ENCODE measurements around the gene CITED4. TPM values are rescaled to one million over a fixed set of nuclear protein-coding genes. Genes with fewer than 3 reads are reported as not detected.

CITED4 gene
- polyA plus RNA-seq, 1 donor (not counting 4 experiments of a cell fraction or from before 2014, with no cell fraction given), result 11.2 TPM

DNA sequence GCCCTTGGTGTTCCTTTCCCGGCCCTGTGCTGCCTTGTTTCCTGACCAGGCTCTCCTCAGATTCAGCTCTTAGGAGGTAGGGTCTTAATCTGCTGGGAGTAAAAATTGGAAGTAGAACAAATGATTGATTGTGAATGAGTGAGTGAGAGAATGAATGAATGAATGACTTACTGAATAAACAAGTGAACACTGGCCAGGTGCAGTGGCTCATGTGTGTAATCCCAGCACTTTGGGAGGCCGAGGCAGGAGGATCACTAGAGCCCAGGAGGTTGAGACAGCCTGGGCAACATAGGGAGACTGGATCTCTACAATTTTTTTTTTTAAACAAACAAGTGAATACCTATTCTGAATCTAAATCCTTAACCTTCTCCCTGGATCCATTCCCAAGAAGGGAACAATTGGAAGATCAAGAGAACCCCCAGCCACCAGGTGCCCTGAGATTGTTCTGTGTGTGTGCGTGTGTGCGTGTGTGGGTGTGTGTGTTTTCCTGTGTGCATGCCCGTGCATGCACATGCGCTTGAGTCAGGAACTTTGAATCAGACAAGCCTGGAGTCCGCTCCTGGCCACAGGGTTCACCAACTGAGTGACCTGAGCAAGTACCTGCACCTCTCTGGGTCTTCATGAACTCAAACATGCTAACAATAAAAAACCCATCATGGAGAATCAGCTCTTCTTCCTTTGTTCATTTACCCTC is 24.3 kb upstream of the CITED4 start:
- H3K4me2 ChIP-seq (ENCODE audit: control insufficient read depth, extremely low read depth, insufficient read depth, low read depth, low read length), result peak overlapping the region; percentile 80
- no peaks in the 10 kb centered on the region for H3K79me2 ChIP-seq (ENCODE audit: control insufficient read depth, insufficient read depth, low read length)
- peaks cover 41% of the 10 kb centered on the region for H3K4me1 ChIP-seq (ENCODE audit: control insufficient read depth, extremely low read depth, insufficient read depth, low read length)
- H3K27me3 ChIP-seq (ENCODE audit: control insufficient read depth, extremely low read depth, insufficient read depth, low read length), result no peaks in the 10 kb centered on the region
- no peaks in the 10 kb centered on the region for H3K36me3 ChIP-seq (ENCODE audit: control insufficient read depth in 2 of 2, extremely low read depth in 1 of 2, insufficient read depth in 2 of 2, low read length in 2 of 2)
- no peaks in the 10 kb centered on the region for H4K20me1 ChIP-seq (ENCODE audit: control insufficient read depth, extremely low read depth, insufficient read depth, low read length)
- dilution Hi-C loops (cut with MboI; ENCODE audit: extremely low pct_ligation_motif_present, low sequenced_read_pairs), result no loop called here
- peak overlapping the region in 2 of 3 experiments; percentile 46 to 56 for H3K4me3 ChIP-seq (ENCODE audit: control insufficient read depth in 2 of 3, extremely low read depth in 1 of 3, insufficient read depth in 2 of 3, low read depth in 1 of 3, low read length in 3 of 3)
- no peaks in the 10 kb centered on the region for H3K9me1 ChIP-seq (ENCODE audit: control insufficient read depth, extremely low read depth, insufficient read depth, low read length)
- FAIRE-seq (peak; percentile 98), DNase-seq (ENCODE audit: low read depth, low spot score) (peak; percentile 93)
- H3K9ac ChIP-seq (ENCODE audit: control insufficient read depth, extremely low read depth, insufficient read depth, low read length), result peak overlapping the region; percentile 70
- H2AFZ ChIP-seq (ENCODE audit: control insufficient read depth, low read length), result no peak overlapping the region
- TF ChIP-seq, protein P1, sequence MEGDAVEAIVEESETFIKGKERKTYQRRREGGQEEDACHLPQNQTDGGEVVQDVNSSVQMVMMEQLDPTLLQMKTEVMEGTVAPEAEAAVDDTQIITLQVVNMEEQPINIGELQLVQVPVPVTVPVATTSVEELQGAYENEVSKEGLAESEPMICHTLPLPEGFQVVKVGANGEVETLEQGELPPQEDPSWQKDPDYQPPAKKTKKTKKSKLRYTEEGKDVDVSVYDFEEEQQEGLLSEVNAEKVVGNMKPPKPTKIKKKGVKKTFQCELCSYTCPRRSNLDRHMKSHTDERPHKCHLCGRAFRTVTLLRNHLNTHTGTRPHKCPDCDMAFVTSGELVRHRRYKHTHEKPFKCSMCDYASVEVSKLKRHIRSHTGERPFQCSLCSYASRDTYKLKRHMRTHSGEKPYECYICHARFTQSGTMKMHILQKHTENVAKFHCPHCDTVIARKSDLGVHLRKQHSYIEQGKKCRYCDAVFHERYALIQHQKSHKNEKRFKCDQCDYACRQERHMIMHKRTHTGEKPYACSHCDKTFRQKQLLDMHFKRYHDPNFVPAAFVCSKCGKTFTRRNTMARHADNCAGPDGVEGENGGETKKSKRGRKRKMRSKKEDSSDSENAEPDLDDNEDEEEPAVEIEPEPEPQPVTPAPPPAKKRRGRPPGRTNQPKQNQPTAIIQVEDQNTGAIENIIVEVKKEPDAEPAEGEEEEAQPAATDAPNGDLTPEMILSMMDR (optimal IDR thresholded peaks at IDR 0.05 in 1 of 3, IDR thresholded peaks at IDR 0.05 in 1 of 3, conservative IDR thresholded peaks at IDR 0.05 in 1 of 3; ENCODE audit: extremely low read depth in 1 of 3, insufficient read depth in 2 of 3, low read length in 3 of 3), result no peak
- no peak for TF ChIP-seq EZH2 (IDR thresholded peaks at IDR 0.05; ENCODE audit: low read length)
- H3K9me3 ChIP-seq (ENCODE audit: control insufficient read depth, low read depth, low read length), result no peaks in the 10 kb centered on the region
- peak overlapping the region; percentile 90 for H3K27ac ChIP-seq (ENCODE audit: control insufficient read depth, insufficient read depth, low read length)

GRCh38 chr1:40884055-40884795 is 22.1 kb upstream of the CITED4 start:
- dilution Hi-C loops (cut with MboI; ENCODE audit: extremely low pct_ligation_motif_present, low sequenced_read_pairs), result no loop called here

More at GRCh38 chr1:40884055-40884795, 22.1 kb upstream of the CITED4 start:
- Histone ChIP-seq H3K4me2 (ENCODE audit: control insufficient read depth, extremely low read depth, insufficient read depth, low read depth, low read length) (no peak overlapping the region), H3K9me1 (ENCODE audit: control insufficient read depth, extremely low read depth, insufficient read depth, low read length) (no peaks in the 10 kb centered on the region), H3K27me3 (ENCODE audit: control insufficient read depth, extremely low read depth, insufficient read depth, low read length) (no peaks in the 10 kb centered on the region), H3K36me3 (ENCODE audit: control insufficient read depth in 2 of 2, extremely low read depth in 1 of 2, insufficient read depth in 2 of 2, low read length in 2 of 2) (no peaks in the 10 kb centered on the region), H4K20me1 (ENCODE audit: control insufficient read depth, extremely low read depth, insufficient read depth, low read length) (no peaks in the 10 kb centered on the region), H3K4me3 (ENCODE audit: control insufficient read depth in 2 of 3, extremely low read depth in 1 of 3, insufficient read depth in 2 of 3, low read depth in 1 of 3, low read length in 3 of 3) (no peak overlapping the region), H3K79me2 (ENCODE audit: control insufficient read depth, insufficient read depth, low read length) (no peaks in the 10 kb centered on the region), H3K9ac (ENCODE audit: control insufficient read depth, extremely low read depth, insufficient read depth, low read length) (no peak overlapping the region), H3K9me3 (ENCODE audit: control insufficient read depth, low read depth, low read length) (no peaks in the 10 kb centered on the region), H2AFZ (ENCODE audit: control insufficient read depth, low read length) (no peak overlapping the region), H3K4me1 (ENCODE audit: control insufficient read depth, extremely low read depth, insufficient read depth, low read length) (peaks cover 47% of the 10 kb centered on the region), H3K27ac (ENCODE audit: control insufficient read depth, insufficient read depth, low read length) (no peak overlapping the region)
- DNase-seq (ENCODE audit: low read depth, low spot score) (no peak), FAIRE-seq (no peak)
- TF ChIP-seq EZH2 (IDR thresholded peaks at IDR 0.05; ENCODE audit: low read length), result no peak
- TF ChIP-seq, protein P1 (optimal IDR thresholded peaks at IDR 0.05 in 1 of 3, IDR thresholded peaks at IDR 0.05 in 1 of 3, conservative IDR thresholded peaks at IDR 0.05 in 1 of 3; ENCODE audit: extremely low read depth in 1 of 3, insufficient read depth in 2 of 3, low read length in 3 of 3), result no peak

Data from keratinocyte (primary cell).